NCI-H460 (cell line): ENCODE measurements around the gene STIMATE. TPM values are rescaled to one million over a fixed set of nuclear protein-coding genes. Genes with fewer than 3 reads are reported as not detected.
A peak's percentile ranks its signal among the peaks of the same experiment; 100 is the strongest.

Source experiments
- DNase-seq: peaks from one replicate; pipeline ENCODE4 v3.0.0-alpha.2; 2016; ENCODE audit warnings: low read depth; ENCODE audit errors: extremely low read depth
- polyA plus RNA-seq: library from polyadenylated mRNA; depleted of rRNA; stranded (reverse); fragments of >200 nt; gene quantifications from 2 replicates; pipeline ENCODE4 v1.2.3, GENCODE V29; 2014; cell fraction: nucleus; rRNA removed
- total RNA-seq: library from RNA; depleted of rRNA; stranded (reverse); fragments of >200 nt; shearing (Covaris generic); gene quantifications from 2 replicates; pipeline ENCODE4 v1.2.3, GENCODE V29; 2014; rRNA removed

STIMATE gene
- total RNA-seq, result 4.3 and 5.6 TPM in 2 replicates
- 22.9 and 31.7 TPM in 2 replicates for polyA plus RNA-seq

DNA sequence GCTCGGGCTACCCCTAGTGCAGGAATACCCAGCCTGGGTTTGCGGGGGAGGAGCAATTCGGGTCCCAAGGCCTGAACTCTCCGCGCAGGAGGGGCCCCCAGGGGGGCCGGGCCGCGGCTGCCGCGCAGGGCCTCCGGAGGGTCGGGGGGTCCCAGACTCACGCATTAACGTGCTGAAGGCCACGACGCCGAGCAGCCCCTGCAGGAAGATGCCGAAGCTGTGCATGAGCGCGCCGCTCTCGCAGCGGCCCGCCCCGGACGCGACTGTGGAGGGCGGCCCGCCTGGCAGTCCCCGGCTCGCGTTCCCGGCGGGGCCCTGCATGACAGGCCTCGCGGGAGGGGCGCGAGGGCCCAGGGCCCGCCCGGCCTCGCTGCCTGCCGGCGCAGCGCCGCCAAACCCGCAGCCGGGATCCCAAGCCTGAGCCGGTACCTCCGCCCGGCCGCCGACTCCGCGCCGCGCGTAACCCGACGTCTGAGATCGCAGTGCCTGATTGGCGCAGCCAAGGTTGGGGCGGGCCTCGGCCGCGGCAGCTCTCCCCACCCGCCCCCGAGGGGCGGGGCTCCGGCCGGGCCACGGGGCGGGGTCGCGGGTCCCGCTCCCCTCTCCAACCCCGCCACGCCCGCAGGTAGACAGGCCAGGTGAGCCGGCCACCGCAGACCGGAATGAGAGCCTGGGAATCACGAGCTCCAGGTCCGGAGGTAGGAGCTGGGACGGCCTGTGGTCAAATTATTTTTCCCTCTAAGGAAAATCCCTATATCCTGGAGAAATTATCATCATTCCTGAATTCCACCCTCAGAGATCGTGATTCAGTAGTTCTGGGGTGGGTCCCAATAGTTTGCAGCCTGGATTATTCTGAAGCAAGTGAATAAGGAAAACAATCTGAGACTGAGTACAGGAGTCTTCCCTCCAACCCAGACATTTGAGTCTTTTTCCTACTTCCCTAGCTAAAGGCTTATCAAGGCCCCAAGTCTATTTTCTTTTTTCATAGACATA, at the start of gene STIMATE:
Gene STIMATE, minus strand, starts transcription at position 419 of the 993 bp plus-strand sequence. Its CDS starts 98 bp downstream, at position 321.
- DNase-seq, result peak; percentile 63

DNA sequence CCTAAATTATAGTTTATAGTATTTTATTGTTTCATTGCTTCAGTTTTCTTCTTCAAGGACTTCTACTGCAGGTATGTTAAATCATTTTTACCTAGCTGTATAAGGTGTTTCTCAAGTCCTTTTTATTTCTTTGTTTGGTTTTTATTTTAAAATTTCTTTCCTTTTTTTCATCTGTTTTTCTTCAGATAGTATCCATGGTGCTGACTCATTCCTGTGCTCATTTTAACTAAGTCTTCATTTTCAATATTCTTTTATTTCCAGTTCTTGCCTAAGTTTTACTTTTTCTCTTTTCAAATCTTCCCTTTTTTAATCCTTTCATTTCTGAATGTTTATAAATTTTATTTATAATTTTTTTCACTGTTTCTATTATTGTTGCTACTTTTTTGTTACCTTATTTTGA, 42.3 kb upstream of the STIMATE start:
- no peak for DNase-seq

DNA sequence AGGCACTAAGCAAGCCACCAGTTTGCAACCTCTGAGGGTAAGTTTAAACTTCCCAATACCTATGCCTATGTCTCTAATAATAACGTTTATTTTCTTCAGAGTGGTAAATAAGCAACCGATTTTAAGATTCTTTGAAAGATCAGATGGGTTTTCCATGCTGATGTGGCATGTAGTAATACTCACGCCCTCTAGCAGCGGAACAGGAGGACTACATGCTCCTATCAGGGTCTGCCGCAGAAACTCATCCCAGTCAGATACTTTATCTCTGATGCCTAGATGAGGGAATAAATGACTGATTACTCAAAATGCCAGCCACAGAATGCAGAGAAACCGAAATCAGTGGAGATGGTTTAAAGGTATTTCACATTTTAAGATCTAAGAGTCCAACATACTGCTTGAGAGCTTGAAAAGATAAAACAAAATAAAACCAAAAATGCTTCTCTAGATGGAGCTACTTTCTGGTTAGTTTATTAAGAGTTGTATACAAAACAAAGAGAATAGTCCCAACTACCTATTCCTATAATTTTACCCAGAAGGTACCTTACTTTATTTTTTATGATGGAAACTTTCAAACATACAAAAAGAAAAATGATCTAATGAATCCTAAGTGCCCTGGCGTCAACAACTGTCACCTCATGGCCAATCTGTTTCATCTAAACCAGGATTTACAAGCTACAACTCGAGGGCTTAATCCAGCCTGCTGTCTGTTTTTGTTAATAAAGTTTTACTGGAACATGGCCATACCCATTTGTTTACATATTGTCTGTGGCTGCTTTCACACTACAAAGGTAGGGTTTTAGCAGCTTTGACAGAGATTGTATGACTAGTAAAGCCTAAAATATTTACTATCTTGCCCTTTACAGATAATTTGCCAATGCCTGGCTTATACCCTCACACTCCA, 37.5 kb upstream of the STIMATE start:
- peak; percentile 37 for DNase-seq

DNA sequence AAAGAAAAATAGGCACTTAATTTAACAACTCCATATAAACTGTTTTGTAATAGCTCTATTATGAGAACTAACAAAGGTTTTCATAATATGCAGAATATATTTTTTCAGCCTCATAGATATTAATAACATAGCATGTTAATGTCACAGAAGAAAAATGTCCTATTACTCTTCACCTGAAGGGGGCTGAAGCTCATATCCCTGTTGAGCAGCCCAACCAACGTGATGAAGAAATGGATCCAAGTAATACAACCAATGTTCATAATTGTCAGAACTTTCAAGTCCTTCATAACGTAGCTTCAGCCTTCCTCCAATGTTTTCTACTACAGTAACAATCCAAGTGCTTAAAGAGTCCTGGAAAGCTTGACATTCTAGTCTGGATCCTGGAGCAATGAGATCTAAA, 34.5 kb upstream of the STIMATE start:
- no peak for DNase-seq

DNA sequence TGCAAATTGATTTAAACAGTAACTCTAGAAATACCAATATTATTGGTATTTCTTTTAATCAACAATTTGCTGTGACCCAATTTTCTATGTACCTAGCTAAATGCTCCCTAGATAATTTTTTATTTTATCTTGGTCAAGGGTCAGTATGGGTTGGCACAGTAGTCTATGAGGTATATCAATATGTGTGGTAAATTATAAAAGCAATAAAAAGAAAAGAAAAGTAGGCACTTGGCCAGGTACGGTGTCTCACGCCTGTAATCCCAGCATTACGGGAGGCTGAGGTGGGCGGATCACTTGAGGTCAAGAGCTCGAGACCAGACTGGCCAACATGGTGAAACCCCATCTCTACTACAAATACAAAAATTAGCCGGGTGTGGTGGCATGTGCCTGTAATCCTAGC, 34.0 kb upstream of the STIMATE start:
- no peak for DNase-seq

DNA sequence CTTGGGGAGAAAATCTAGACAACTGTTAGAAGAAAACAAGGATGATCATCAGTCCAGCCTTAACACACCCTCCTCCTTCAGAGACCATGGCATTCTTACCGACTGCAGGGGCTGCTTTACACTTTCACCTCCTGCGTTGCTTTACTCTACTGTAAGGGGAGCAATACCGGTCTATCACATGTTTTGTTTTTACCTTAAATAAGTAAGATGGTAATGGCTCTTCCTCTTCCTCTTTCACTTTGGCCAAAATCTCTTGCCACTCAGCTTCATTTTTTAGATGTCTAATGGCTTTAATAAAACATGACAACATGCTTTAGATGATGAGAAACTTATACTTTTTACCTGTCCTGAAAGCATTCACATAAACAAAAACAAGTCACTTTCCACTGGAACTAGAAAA, 33.4 kb upstream of the STIMATE start:
- no peak for DNase-seq

DNA sequence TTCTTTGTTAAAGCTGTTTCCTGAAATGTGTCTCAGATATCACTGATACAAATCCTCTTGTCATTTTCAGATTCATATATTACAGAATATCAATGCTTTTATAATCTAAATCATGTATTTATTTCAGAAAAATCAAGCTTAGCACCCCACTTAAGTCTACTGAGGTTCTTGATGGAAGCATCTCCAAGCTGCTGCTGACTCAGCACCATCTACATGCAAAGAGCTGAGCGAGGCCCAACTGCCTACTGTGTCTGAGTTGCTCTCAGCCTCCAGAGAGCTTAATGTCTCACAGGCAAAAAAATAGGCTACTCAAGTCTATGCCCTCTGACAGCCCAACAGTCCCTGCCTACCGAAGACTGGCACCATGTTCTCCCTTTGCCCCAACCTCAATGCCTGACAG, 29.2 kb upstream of the STIMATE start:
- no peak for DNase-seq

DNA sequence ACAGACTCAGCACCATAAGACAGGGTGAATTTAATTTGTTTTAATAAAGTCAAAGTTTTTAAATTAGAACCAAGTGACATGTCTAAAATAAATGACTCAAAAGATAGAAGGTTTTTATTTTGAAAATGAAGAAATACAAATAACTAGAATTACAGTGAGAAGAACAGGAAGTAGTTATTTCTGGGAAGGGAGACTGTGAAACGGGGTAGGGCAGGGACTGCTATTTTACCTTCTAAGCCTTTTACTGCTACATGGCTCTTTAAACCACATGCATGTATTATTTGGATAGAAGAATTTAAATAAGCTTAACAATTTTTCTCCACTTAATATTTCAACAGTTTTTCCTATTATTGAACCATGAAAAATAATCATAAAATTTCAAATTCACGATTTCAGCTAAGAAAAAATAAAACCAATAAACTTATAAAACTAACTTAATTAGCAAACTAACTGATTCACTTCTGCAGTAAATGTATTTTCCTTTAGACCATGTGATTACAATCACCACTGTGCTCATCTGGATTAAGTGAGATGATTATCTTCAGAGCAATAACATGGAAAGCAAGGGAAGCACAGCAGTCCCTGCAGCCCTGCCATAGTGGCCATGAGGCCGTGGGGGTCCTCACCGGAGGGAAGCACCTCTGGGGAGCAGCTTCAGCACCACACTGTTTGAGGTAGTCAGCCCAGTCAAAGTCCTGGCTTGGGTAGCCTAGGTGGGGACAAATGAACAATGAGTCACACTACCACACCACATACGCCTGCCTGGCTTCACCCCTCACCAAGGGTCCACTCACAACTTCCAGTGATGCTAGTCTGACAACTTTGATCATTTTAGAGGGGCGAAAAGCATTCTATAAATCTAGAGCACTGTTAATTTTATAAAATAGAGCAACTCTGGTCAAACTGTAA, 28.3 kb upstream of the STIMATE start:
- no peak for DNase-seq

DNA sequence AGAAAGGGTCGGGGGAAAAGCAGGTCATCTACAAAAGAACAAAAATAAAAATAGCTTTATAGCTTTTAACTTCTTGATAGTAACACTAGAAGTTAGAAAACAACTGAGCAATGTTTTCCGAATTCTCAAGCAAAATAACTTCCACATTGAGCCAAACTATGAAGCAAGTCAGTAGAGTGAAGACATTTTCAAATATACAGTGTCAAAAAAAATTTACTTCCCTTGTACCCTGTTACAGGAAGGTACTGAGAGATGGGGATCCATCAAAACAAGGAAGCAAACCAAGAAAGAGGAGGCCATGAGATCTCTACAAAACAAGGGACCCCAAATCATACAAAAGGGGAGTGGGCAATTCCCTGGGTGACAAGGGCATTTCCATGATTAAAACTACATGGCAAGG, 26.6 kb upstream of the STIMATE start:
- no peak for DNase-seq

DNA sequence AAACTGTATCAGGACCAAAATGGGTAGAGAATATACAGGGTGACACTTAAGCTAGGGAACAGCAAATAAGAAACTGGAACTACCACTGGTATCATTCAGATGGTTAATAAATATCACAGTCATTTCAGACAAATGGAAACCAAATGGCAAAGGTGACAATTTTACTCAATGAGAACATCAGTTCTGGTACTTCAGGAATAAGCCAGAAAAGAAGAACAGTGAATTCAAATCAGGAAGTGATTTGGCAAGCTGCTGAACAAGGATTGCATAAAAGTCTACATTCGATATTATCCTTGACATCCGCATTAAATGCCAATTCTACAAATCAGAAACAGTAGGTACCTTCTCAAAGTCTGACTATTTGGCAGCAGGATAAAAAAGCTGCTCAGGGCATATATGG, 23.5 kb upstream of the STIMATE start:
- no peak for DNase-seq

DNA sequence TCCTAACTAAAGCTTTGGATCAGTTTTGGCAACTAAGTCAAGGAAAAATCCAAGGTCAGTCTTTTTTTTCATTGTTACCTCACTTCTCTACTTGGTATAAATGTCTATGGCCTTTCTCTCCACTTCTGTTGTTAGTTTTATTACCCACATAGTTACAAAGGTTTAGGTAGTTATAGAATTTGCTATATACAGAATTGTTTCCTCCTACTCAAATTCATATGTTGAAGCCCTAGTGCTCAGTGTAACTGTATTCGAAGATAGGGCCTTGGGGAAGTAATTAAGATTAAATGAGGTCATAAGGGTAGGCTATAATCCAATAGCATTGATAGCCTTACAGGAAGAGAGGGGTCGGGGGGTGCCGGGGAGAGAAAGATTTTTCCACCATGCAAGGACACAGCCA, 19.7 kb upstream of the STIMATE start:
- no peak for DNase-seq

DNA sequence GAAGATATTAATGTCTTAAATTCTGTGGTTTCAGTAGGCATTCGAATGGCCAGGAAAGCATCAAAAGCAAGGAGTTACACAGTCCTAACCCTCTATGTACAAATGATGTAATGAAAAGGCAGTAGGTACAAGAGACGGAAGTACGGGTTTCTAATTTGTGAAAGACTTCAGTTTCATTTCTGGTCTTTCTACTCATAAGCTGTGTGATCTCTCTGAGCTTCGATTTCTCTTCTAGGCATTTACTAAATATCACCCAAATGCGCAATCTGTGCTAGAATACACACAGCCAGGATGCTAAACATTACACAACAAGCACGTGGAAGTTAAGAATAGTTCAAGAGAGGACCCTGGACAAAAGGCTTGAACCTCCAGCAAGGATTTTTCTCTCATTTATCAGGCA, 17.9 kb upstream of the STIMATE start:
- DNase-seq, result no peak

DNA sequence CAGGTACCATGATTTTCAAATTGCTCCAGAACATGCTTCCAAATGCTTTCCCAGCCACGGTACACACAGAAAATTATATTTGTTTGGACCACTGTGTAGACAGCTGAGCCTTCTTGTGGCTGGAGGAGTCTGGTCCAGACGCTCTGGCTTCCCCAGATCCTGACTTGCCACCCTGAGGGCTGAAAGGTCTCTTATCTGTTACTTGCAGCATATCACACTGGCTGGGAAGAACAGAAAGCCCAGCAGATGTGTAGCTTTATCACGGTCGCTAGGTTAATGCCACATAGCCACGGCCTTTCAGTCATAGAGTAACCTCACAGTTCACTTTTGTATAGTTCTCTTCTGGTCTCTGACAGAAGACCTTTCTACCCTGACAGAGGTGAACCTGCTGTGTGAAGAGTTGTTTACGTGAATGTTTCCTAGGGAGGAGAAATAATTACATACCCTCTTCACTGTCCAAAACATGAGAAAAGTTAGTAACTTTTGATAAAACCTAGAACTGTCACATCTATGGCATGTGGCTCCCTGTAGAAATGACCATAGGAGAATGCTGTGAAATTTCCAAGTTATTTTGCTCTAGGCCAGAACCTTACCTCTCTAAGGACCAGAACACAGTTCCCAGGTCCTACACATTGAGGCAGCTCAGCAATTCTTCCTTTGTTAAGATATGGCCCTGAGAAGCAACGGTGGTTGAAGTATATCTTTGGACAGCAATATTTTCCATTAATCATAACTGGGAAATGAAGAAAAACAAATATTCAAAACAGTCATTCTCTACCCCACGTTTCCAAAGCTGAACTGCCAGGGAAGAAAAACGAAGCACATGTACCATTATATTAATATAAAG, 15.8 kb upstream of the STIMATE start:
- no peak for DNase-seq

DNA sequence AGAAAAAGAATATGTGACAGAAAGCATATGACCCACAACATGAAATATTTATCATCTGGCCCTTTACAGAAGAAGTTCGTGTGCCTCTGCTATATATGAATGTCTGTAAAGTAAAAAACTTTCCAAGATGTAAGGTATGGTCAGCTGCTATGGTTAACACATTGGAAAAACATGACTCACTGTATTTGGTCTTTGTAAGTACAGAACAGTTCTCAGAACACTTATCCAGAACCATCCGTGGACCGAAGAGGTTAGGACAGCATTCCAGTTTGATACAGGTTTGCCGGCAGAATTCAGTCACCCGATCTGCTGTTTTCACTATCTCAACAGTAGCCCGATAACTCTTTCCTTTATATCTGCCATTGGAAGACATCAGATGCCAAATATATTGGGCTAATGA, 13.5 kb upstream of the STIMATE start:
- no peak for DNase-seq

DNA sequence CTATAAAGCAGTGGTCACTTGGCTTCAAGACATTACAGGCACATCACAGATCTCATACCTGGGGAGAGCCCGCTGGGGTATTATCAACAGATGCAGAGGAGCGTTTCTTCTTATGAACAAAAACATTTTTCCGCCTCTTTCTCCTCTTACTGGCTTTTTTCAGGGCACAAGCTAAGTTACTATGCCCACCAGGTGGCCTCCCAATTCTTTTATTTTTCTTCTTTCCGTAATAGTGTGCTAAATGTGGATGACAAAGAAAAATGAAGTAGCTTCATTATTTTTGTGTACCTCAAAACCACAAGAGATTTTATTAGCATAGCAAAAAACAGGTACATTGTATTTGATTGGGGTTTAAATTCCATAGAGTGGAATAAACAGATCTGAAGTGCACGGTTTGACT, 10.1 kb upstream of the STIMATE start:
- DNase-seq, result no peak

DNA sequence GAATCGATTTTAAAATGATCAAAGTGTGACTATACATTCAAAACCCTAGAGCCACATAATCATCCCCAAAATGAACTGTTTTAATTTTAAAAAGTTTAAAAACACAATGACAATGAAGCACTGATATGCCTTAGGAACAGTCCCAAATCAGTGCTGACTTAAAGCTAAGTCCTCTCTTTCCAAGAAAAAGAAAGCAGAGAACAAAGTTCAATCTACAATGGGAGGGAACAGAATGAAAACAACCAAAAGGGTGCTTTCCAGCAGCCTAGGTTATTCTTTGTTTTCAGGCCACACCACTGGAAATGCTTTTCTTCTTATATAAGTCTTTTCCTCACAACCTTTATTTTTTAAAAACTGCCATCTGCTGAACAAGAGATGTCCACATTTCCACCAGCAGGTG, 7.2 kb upstream of the STIMATE start:
- no peak for DNase-seq

DNA sequence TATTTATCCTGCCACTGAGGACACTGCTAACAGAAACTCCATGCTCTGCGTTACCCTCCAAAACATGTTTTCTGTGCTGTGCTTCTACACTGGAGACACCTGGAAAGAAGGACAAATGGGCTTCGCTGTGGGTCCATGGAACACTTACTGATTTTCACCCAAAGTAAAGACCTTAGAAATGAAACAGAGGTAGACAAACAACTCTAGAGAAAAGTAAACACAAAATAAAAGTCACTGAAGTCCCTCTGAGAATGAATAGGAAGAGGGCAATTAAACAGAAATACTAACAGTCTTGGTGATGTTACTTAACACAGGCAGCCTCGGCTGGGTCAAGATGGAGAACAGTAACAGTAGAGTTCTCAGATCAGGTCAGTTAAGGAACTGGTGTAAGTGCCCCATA, 6.7 kb upstream of the STIMATE start:
- DNase-seq, result no peak

DNA sequence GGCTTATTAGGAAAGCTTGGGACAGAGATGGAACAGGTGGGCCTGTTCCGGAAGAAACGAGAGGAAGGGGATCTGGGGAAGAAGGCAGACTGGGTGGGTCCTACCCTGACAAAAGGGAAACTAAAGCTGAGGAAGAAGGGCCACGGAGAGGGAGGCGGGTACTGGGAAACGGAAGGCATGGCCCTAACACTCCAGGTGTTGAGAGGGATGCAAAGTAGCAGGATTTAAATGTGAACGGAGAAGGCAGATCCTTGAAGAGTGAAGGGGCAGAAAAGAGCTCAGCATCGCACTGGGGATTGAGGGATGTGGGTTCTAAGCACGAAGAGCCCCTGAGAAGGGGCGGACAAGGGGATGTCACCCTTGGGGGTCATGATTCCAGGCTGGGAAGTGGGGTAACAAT, 735 bp downstream of the STIMATE start:
- DNase-seq, result no peak

DNA sequence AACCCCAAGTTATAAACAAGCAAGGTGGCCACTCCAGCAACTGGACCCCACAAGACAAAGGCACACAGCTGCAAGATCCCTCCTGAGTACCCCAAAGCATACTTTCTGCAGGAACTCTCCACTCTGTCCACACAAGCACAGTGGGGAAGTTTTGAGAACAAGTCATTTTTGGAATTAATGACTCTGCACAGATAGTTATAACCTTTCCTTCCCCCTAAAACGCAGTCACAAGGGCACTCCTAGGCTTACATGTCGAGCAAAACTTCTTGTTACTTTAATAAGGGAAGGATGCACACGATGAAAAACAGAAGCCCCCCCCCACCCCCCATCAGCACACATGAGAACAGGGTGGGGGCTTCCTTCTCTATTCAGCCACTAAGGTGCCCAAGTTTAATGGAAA, 1.2 kb downstream of the STIMATE start:
- no peak for DNase-seq
